Measurements from ENCODE around the gene GHRH.

The GHRH gene

DNA sequence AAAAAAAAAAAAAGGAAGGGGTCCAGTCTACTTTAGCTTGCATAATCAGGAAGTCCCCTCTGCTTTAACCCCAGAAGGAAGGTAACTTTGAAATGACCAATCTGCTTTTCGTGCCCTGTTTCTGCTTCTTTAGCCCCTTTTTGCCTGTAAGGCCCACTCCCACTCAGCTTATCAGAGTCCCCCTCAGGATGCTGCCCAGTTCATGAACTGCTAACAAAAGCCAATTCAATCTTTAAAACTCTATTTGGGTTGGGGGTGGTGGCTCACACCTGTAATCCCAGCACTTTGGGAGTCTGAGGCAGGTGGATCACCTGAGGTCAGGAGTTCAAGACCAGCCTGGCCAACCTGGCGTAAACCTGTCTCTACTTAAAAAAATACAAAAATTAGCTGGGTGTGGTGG, 12.3 kb downstream of the GHRH start:
- no peak overlapping the region for H3K4me3 ChIP-seq (ENCODE audit: control insufficient read depth, low read depth, low read length)
- no peak for DNase-seq (ENCODE audit: low read depth)
- TF ChIP-seq, protein P1, sequence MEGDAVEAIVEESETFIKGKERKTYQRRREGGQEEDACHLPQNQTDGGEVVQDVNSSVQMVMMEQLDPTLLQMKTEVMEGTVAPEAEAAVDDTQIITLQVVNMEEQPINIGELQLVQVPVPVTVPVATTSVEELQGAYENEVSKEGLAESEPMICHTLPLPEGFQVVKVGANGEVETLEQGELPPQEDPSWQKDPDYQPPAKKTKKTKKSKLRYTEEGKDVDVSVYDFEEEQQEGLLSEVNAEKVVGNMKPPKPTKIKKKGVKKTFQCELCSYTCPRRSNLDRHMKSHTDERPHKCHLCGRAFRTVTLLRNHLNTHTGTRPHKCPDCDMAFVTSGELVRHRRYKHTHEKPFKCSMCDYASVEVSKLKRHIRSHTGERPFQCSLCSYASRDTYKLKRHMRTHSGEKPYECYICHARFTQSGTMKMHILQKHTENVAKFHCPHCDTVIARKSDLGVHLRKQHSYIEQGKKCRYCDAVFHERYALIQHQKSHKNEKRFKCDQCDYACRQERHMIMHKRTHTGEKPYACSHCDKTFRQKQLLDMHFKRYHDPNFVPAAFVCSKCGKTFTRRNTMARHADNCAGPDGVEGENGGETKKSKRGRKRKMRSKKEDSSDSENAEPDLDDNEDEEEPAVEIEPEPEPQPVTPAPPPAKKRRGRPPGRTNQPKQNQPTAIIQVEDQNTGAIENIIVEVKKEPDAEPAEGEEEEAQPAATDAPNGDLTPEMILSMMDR (conservative IDR thresholded peaks at IDR 0.05; ENCODE audit: control insufficient read depth, insufficient read depth, low read depth, low read length): no peak

DNA sequence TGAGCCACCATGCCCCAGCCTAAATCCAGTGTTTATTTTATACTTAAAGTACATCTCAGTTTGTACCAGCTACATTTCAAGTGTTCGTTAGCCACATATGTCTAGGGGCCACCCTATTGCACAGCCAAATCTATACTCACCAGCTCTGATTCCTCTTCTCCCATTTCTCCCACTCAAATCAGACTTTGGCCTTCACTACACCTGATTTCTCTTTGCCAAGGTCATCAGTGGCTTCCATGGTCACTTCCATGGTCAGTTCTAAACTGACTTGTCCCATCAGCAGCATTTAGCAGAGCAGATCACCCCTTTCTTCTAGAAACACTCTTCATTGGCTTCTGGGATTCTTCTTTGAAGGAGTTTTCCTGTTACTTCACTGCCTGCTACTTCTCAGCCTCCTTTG, 14.1 kb downstream of the GHRH start:
- TF ChIP-seq, protein P1 (conservative IDR thresholded peaks at IDR 0.05; ENCODE audit: control insufficient read depth, insufficient read depth, low read depth, low read length): no peak
- DNase-seq (ENCODE audit: low read depth): no peak
- H3K4me3 ChIP-seq (ENCODE audit: control insufficient read depth, low read depth, low read length): no peak overlapping the region

DNA sequence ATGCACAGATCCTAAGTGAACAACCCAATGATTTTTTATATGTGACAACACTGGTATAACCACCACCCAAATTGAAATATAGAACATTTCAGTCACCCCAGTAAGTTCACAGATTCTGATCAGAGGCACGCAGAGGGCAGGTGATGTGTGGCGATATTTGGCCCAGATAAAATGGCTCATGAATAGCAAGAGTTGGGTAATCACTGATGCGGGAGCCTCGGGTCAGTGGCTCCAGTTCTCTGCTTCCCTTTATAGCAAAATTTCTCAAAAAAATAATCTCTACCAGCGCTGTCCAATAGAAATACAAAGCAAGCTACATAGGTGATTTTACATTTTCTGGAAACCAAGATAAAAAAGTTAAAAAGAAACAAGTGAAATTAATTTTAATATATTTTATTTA, 14.9 kb downstream of the GHRH start:
- TF ChIP-seq, protein P1 (conservative IDR thresholded peaks at IDR 0.05; ENCODE audit: control insufficient read depth, insufficient read depth, low read depth, low read length): no peak
- H3K4me3 ChIP-seq (ENCODE audit: control insufficient read depth, low read depth, low read length): no peak overlapping the region
- no peak for DNase-seq (ENCODE audit: low read depth)

DNA sequence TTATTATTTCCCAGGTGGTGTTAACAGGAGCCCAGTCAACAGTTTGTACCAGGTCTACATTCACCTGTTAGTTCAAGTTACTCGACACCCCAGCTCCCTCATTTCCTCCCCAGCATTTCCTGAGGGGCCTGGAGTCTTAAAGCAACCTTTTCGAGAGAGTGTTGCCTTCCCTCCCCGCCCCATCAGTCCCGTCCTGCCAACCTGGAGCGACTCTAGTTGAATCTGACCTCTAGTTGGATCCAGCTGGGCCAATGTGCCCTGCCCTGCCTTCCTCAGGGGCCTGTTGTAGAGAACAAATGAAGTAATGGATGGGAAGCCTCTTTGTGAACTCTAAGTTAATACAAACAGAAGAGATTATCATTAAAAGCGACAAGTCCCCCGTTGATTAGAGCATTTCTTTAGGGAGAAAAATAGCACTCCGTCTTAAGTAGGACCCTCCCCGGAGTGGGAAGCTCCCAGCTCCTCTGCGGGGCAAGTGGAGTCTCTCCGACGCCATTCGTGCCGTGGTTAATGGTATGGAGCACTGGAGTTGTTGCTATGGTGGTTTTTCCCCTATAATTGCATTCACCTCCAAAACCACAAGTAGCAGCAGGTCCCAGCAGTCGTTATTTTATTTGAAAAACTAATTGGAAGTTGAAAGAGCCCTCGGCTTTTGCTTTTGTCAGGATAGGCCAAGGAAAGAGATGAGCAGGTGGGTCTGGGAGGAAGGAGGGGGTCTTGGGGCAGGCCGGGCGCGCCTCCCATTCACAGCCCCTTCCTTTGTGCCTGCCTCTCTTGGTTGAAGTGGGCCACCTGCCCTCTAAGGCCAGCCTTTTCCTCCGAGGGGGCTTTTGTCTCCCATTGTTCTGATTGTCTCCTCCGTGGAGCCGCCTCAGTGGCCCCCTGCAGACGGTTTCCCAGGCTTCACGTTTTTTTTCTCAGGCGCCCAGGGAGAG, 16.1 kb downstream of the GHRH start:
- no peak for DNase-seq (ENCODE audit: low read depth)
- no peak overlapping the region for H3K4me3 ChIP-seq (ENCODE audit: control insufficient read depth, low read depth, low read length)
- TF ChIP-seq, protein P1 (conservative IDR thresholded peaks at IDR 0.05; ENCODE audit: control insufficient read depth, insufficient read depth, low read depth, low read length): no peak

DNA sequence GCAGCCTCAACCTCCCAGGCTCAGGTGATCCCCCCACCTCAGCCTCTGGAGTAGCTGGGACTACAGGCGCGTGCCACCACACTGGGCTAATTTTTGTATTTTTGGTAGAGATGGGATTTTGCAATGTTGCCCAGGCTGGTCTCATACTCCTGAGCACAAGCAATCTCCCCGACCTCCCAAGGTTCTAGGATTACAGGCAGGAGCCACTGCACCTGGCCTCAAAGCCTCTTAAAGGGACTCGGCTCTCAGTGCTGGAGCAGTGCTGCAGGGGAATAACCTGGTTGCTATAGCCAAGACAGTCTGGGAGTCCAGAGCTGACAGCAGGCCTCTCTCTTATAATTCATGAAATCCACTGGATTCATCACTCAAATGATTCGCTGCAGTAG, 17.0 kb downstream of the GHRH start:
- H3K4me3 ChIP-seq (ENCODE audit: control insufficient read depth, low read depth, low read length): no peak overlapping the region
- TF ChIP-seq, protein P1 (conservative IDR thresholded peaks at IDR 0.05; ENCODE audit: control insufficient read depth, insufficient read depth, low read depth, low read length): no peak
- DNase-seq (ENCODE audit: low read depth): no peak

DNA sequence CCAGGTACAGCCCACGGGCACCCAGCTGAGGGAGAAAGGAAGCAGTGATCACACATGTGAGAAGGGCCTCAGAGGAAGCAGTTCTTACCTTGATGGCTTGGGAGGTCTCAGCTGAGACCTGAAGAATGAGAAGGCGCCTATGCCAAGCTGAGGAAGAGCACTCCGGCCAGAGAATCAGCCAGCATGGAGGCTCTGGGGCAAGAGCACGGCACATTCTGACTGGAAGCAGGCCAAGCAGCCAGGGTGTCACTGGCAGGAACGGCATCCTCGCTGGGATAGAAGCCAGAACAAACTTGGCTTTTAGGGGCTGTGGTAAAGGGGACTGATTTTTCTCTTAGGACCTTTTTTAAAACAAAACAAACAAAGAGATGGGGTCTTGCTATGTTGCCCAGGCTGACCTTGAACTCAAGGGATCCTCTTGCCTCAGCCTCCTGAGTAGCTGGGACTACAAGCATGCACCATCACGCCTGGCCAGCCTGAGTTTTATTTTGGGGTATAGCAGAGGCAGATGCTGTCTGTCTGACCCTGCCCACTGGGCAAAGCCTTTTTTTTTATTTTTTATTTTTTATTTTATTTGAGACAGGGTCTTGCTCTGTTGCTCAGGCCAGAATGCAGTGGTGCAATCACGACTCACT, 17.6 kb downstream of the GHRH start:
- H3K4me3 ChIP-seq (ENCODE audit: control insufficient read depth, low read depth, low read length): no peak overlapping the region
- TF ChIP-seq, protein P1 (conservative IDR thresholded peaks at IDR 0.05; ENCODE audit: control insufficient read depth, insufficient read depth, low read depth, low read length): no peak
- no peak for DNase-seq (ENCODE audit: low read depth)
